ENCODE results near the gene DNM1L.
"Not testable (repeated sequence)": the region's sequence is repeated elsewhere in the genome, so short reads cannot be mapped to it uniquely, and the experiment has no call there.

The DNM1L gene

GRCh38 chr12:32693036-32693435 lies 13.9 kb downstream of the DNM1L start:
- no peak for DNase-seq (ENCODE audit: low read depth)
- no peak for TF ChIP-seq CTCF (IDR thresholded peaks at IDR 0.05; ENCODE audit: low read depth, low read length, missing control alignments)
- no peak overlapping the region for H3K4me3 ChIP-seq (ENCODE audit: low read depth, low read length)

GRCh38 chr12:32695787-32696186 lies 16.7 kb downstream of the DNM1L start:
- no peak overlapping the region for H3K4me3 ChIP-seq (ENCODE audit: low read depth, low read length)
- TF ChIP-seq CTCF (IDR thresholded peaks at IDR 0.05; ENCODE audit: low read depth, low read length, missing control alignments): no peak
- DNase-seq (ENCODE audit: low read depth): no peak

- DNase-seq (ENCODE audit: low read depth): no peak
- TF ChIP-seq CTCF (IDR thresholded peaks at IDR 0.05; ENCODE audit: low read depth, low read length, missing control alignments): no peak
- H3K4me3 ChIP-seq (ENCODE audit: low read depth, low read length): no peak overlapping the region
Measured at GRCh38 chr12:32697445-32697844, 18.3 kb downstream of the DNM1L start.

GRCh38 chr12:32698285-32698684 lies 19.2 kb downstream of the DNM1L start:
- DNase-seq (ENCODE audit: low read depth): no peak
- no peak for TF ChIP-seq CTCF (IDR thresholded peaks at IDR 0.05; ENCODE audit: low read depth, low read length, missing control alignments)
- no peak overlapping the region for H3K4me3 ChIP-seq (ENCODE audit: low read depth, low read length)

GRCh38 chr12:32699437-32699836 lies 20.3 kb downstream of the DNM1L start:
- DNase-seq (ENCODE audit: low read depth); H3K4me3 ChIP-seq (ENCODE audit: low read depth, low read length): not testable (repeated sequence)

- no peak overlapping the region for H3K4me3 ChIP-seq (ENCODE audit: low read depth, low read length)
- TF ChIP-seq CTCF (IDR thresholded peaks at IDR 0.05; ENCODE audit: low read depth, low read length, missing control alignments): no peak
- DNase-seq (ENCODE audit: low read depth): no peak
Measured at GRCh38 chr12:32702473-32702872, 23.4 kb downstream of the DNM1L start.

- no peak for TF ChIP-seq CTCF (IDR thresholded peaks at IDR 0.05; ENCODE audit: low read depth, low read length, missing control alignments)
- DNase-seq (ENCODE audit: low read depth): no peak
- no peak overlapping the region for H3K4me3 ChIP-seq (ENCODE audit: low read depth, low read length)
Measured at GRCh38 chr12:32702946-32703345, 23.8 kb downstream of the DNM1L start.

- no peak overlapping the region for H3K4me3 ChIP-seq (ENCODE audit: low read depth, low read length)
- no peak for DNase-seq (ENCODE audit: low read depth)
- no peak for TF ChIP-seq CTCF (IDR thresholded peaks at IDR 0.05; ENCODE audit: low read depth, low read length, missing control alignments)
Measured at GRCh38 chr12:32705783-32706182, 26.7 kb downstream of the DNM1L start.

Measured in GM12864 (cell line).